ENCODE results near the gene ERG.

Gene ERG

GRCh38 chr21:38417726-38418125 is 80.6 kb downstream of the ERG start:
- Histone ChIP-seq H3K79me2 (ENCODE audit: control insufficient read depth, insufficient read depth, low read length, unreplicated experiment) (no peaks in the 10 kb centered on the region), H3K27me3 (ENCODE audit: insufficient read depth, low read length) (peaks cover 29% of the 10 kb centered on the region; the same call in 1 of the 2 replicates), H3K36me3 (ENCODE audit: insufficient read depth, low read length) (no peaks in the 10 kb centered on the region), H3K4me3 (ENCODE audit: low read depth, low read length) (no peak overlapping the region), H3K27ac (ENCODE audit: low read depth, low read length) (no peak overlapping the region), H2AFZ (ENCODE audit: low read length, unreplicated experiment) (no peak overlapping the region), H3K4me1 (ENCODE audit: control insufficient read depth, insufficient read depth, low read length, unreplicated experiment) (no peaks in the 10 kb centered on the region)

GRCh38 chr21:38416791-38417190 is 81.5 kb downstream of the ERG start:
- H2AFZ ChIP-seq (ENCODE audit: low read length, unreplicated experiment): no peak overlapping the region
- H3K4me3 ChIP-seq (ENCODE audit: low read depth, low read length): no peak overlapping the region
- H3K27ac ChIP-seq (ENCODE audit: low read depth, low read length): no peak overlapping the region
- no peaks in the 10 kb centered on the region for H3K79me2 ChIP-seq (ENCODE audit: control insufficient read depth, insufficient read depth, low read length, unreplicated experiment)
- H3K4me1 ChIP-seq (ENCODE audit: control insufficient read depth, insufficient read depth, low read length, unreplicated experiment): no peaks in the 10 kb centered on the region
- peaks cover 29% of the 10 kb centered on the region; the same call in 1 of the 2 replicates for H3K27me3 ChIP-seq (ENCODE audit: insufficient read depth, low read length)
- H3K36me3 ChIP-seq (ENCODE audit: insufficient read depth, low read length): no peaks in the 10 kb centered on the region

- no peaks in the 10 kb centered on the region for H3K4me1 ChIP-seq (ENCODE audit: control insufficient read depth, insufficient read depth, low read length, unreplicated experiment)
- no peak overlapping the region for H3K4me3 ChIP-seq (ENCODE audit: low read depth, low read length)
- peaks cover 22% of the 10 kb centered on the region; the same call in 1 of the 2 replicates for H3K27me3 ChIP-seq (ENCODE audit: insufficient read depth, low read length)
- no peaks in the 10 kb centered on the region for H3K79me2 ChIP-seq (ENCODE audit: control insufficient read depth, insufficient read depth, low read length, unreplicated experiment)
- H2AFZ ChIP-seq (ENCODE audit: low read length, unreplicated experiment): no peak overlapping the region
- H3K27ac ChIP-seq (ENCODE audit: low read depth, low read length): no peak overlapping the region
- H3K36me3 ChIP-seq (ENCODE audit: insufficient read depth, low read length): no peaks in the 10 kb centered on the region
Measured at GRCh38 chr21:38413958-38414548, 84.2 kb downstream of the ERG start.

GRCh38 chr21:38410466-38410865 is 87.8 kb downstream of the ERG start:
- H3K4me3 ChIP-seq (ENCODE audit: low read depth, low read length): no peak overlapping the region
- H3K27me3 ChIP-seq (ENCODE audit: insufficient read depth, low read length): peaks cover 14% of the 10 kb centered on the region; the same call in 1 of the 2 replicates
- no peak overlapping the region for H3K27ac ChIP-seq (ENCODE audit: low read depth, low read length)
- no peaks in the 10 kb centered on the region for H3K4me1 ChIP-seq (ENCODE audit: control insufficient read depth, insufficient read depth, low read length, unreplicated experiment)
- no peaks in the 10 kb centered on the region for H3K79me2 ChIP-seq (ENCODE audit: control insufficient read depth, insufficient read depth, low read length, unreplicated experiment)
- no peak overlapping the region for H2AFZ ChIP-seq (ENCODE audit: low read length, unreplicated experiment)
- H3K36me3 ChIP-seq (ENCODE audit: insufficient read depth, low read length): no peaks in the 10 kb centered on the region

GRCh38 chr21:38409907-38410306 is 88.4 kb downstream of the ERG start:
- no peaks in the 10 kb centered on the region for H3K4me1 ChIP-seq (ENCODE audit: control insufficient read depth, insufficient read depth, low read length, unreplicated experiment)
- peaks cover 9% of the 10 kb centered on the region; the same call in 1 of the 2 replicates for H3K27me3 ChIP-seq (ENCODE audit: insufficient read depth, low read length)
- H3K79me2 ChIP-seq (ENCODE audit: control insufficient read depth, insufficient read depth, low read length, unreplicated experiment): no peaks in the 10 kb centered on the region
- no peak overlapping the region for H3K27ac ChIP-seq (ENCODE audit: low read depth, low read length)
- H3K4me3 ChIP-seq (ENCODE audit: low read depth, low read length): no peak overlapping the region
- H2AFZ ChIP-seq (ENCODE audit: low read length, unreplicated experiment): no peak overlapping the region
- H3K36me3 ChIP-seq (ENCODE audit: insufficient read depth, low read length): no peaks in the 10 kb centered on the region

GRCh38 chr21:38404177-38404576 is 94.1 kb downstream of the ERG start:
- Histone ChIP-seq H3K27me3 (ENCODE audit: insufficient read depth, low read length) (peaks cover 28% of the 10 kb centered on the region), H3K79me2 (ENCODE audit: control insufficient read depth, insufficient read depth, low read length, unreplicated experiment) (no peaks in the 10 kb centered on the region), H3K27ac (ENCODE audit: low read depth, low read length) (no peak overlapping the region), H3K4me3 (ENCODE audit: low read depth, low read length) (no peak overlapping the region), H3K4me1 (ENCODE audit: control insufficient read depth, insufficient read depth, low read length, unreplicated experiment) (no peaks in the 10 kb centered on the region), H3K36me3 (ENCODE audit: insufficient read depth, low read length) (no peaks in the 10 kb centered on the region), H2AFZ (ENCODE audit: low read length, unreplicated experiment) (no peak overlapping the region)

- Histone ChIP-seq H3K36me3 (ENCODE audit: insufficient read depth, low read length) (no peaks in the 10 kb centered on the region), H3K27ac (ENCODE audit: low read depth, low read length) (no peak overlapping the region), H3K4me1 (ENCODE audit: control insufficient read depth, insufficient read depth, low read length, unreplicated experiment) (no peaks in the 10 kb centered on the region), H3K4me3 (ENCODE audit: low read depth, low read length) (no peak overlapping the region), H2AFZ (ENCODE audit: low read length, unreplicated experiment) (no peak overlapping the region), H3K27me3 (ENCODE audit: insufficient read depth, low read length) (peaks cover 39% of the 10 kb centered on the region), H3K79me2 (ENCODE audit: control insufficient read depth, insufficient read depth, low read length, unreplicated experiment) (no peaks in the 10 kb centered on the region)
Measured at GRCh38 chr21:38402795-38403194, 95.5 kb downstream of the ERG start.

GRCh38 chr21:38402291-38402690 is 96.0 kb downstream of the ERG start:
- no peaks in the 10 kb centered on the region for H3K79me2 ChIP-seq (ENCODE audit: control insufficient read depth, insufficient read depth, low read length, unreplicated experiment)
- H3K4me3 ChIP-seq (ENCODE audit: low read depth, low read length): no peak overlapping the region
- H3K27ac ChIP-seq (ENCODE audit: low read depth, low read length): no peak overlapping the region
- no peak overlapping the region for H2AFZ ChIP-seq (ENCODE audit: low read length, unreplicated experiment)
- peaks cover 39% of the 10 kb centered on the region for H3K27me3 ChIP-seq (ENCODE audit: insufficient read depth, low read length)
- H3K4me1 ChIP-seq (ENCODE audit: control insufficient read depth, insufficient read depth, low read length, unreplicated experiment): no peaks in the 10 kb centered on the region
- no peaks in the 10 kb centered on the region for H3K36me3 ChIP-seq (ENCODE audit: insufficient read depth, low read length)

- Histone ChIP-seq H3K27ac (ENCODE audit: low read depth, low read length) (no peak overlapping the region), H3K27me3 (ENCODE audit: insufficient read depth, low read length) (peaks cover 42% of the 10 kb centered on the region), H2AFZ (ENCODE audit: low read length, unreplicated experiment) (no peak overlapping the region), H3K79me2 (ENCODE audit: control insufficient read depth, insufficient read depth, low read length, unreplicated experiment) (no peaks in the 10 kb centered on the region), H3K36me3 (ENCODE audit: insufficient read depth, low read length) (no peaks in the 10 kb centered on the region), H3K4me1 (ENCODE audit: control insufficient read depth, insufficient read depth, low read length, unreplicated experiment) (no peaks in the 10 kb centered on the region), H3K4me3 (ENCODE audit: low read depth, low read length) (no peak overlapping the region)
Measured at GRCh38 chr21:38401191-38401926, 96.9 kb downstream of the ERG start.

- no peaks in the 10 kb centered on the region for H3K4me1 ChIP-seq (ENCODE audit: control insufficient read depth, insufficient read depth, low read length, unreplicated experiment)
- peaks cover 52% of the 10 kb centered on the region for H3K27me3 ChIP-seq (ENCODE audit: insufficient read depth, low read length)
- H3K36me3 ChIP-seq (ENCODE audit: insufficient read depth, low read length): no peaks in the 10 kb centered on the region
- no peak overlapping the region for H2AFZ ChIP-seq (ENCODE audit: low read length, unreplicated experiment)
- no peak overlapping the region for H3K27ac ChIP-seq (ENCODE audit: low read depth, low read length)
- H3K4me3 ChIP-seq (ENCODE audit: low read depth, low read length): no peak overlapping the region
- no peaks in the 10 kb centered on the region for H3K79me2 ChIP-seq (ENCODE audit: control insufficient read depth, insufficient read depth, low read length, unreplicated experiment)
Measured at GRCh38 chr21:38400195-38400919, 97.9 kb downstream of the ERG start.

All from ACC112 (cell line).